Measurements from ENCODE around the gene UMODL1.

- no peak for TF ChIP-seq POLR2A (IDR thresholded peaks at IDR 0.05; ENCODE audit: low read length)
- TF ChIP-seq GATA1 (IDR thresholded peaks at IDR 0.05; ENCODE audit: low read depth, low read length), result no peak
Measured at GRCh38 chr21:42132183-42132582, 61.1 kb downstream of the UMODL1 start.

Measured in erythroblast (primary cell).